Kidney (tissue), 14 donors: ENCODE data around the gene PTPRM. TPM values are rescaled to one million over a fixed set of nuclear protein-coding genes. Genes with fewer than 3 reads are reported as not detected.

Experiments used
- DNase-seq, 5 donors: peaks; one replicate each; pipeline ENCODE4 v3.0.0-alpha.2; 2013 to 2020
- FAIRE-seq: peaks from 2 replicates; lab custom pipeline; 2012; peaks lifted over from hg19 to GRCh38; lab: Jason Lieb, UNC
- H3K27ac ChIP-seq, 2 donors: one replicate each; pipeline ENCODE4 v1.7.0; 2013; ENCODE audit warnings: low read depth in 2 of 2, low read length in 2 of 2, inconsistent platforms in 1 of 2
- H3K27me3 ChIP-seq: one replicate; pipeline ENCODE4 v1.7.1; 2013; ENCODE audit warnings: low read length, inconsistent platforms; ENCODE audit not compliant: control insufficient read depth, insufficient read depth
- H3K36me3 ChIP-seq, 3 donors: one replicate each; pipeline versions ENCODE4 v1.7.0 to v1.7.1; 2013; ENCODE audit warnings: low read length in 3 of 3, control low read depth in 1 of 3, inconsistent platforms in 1 of 3; ENCODE audit not compliant: insufficient read depth in 3 of 3, control insufficient read depth in 2 of 3
- H3K4me1 ChIP-seq, 3 donors: one replicate each; pipeline versions ENCODE4 v1.7.0 to v1.7.1; 2013; ENCODE audit warnings: low read length in 3 of 3, inconsistent platforms in 1 of 3, low read depth in 1 of 3; ENCODE audit not compliant: control insufficient read depth in 2 of 3, insufficient read depth in 2 of 3
- H3K4me3 ChIP-seq, 3 donors: one replicate each; pipeline versions ENCODE4 v1.7.0 to v1.8.1; 2013; ENCODE audit warnings: low read length in 3 of 3, control low read depth in 1 of 3, inconsistent platforms in 1 of 3
- H3K9ac ChIP-seq, 3 donors: one replicate each; pipeline versions ENCODE4 v1.7.0 to v1.7.1; 2013; ENCODE audit warnings: low read length in 3 of 3, control low read depth in 1 of 3, inconsistent platforms in 1 of 3
- H3K9me3 ChIP-seq, 3 donors: one replicate each; pipeline versions ENCODE4 v1.7.0 to v1.7.1; 2013; ENCODE audit warnings: low read length in 3 of 3, control low read depth in 1 of 3, inconsistent platforms in 1 of 3; ENCODE audit not compliant: control insufficient read depth in 2 of 3, insufficient read depth in 1 of 3
- intact Hi-C: fragments of 100-400 bp; cut with DNase I; formaldehyde crosslinking; loops from one replicate; pipeline ENCODE4 v1.11.1; 2022
- polyA plus RNA-seq: library from polyadenylated mRNA; stranded (reverse); fragments of 350-450 nt; fragmentation: Illumina TruSeq; extraction: RNeasy Lipid Tissue Mini Kit (QIAGEN cat#74804); gene quantifications from one replicate; pipeline ENCODE4 v1.2.3, GENCODE V29; 2014; ENCODE audit warnings: low read depth, low replicate concordance; ENCODE audit not compliant: insufficient read depth
- total RNA-seq: library from RNA; stranded (reverse); fragmentation: NEBNext Ultra II Directional; extraction: Animal tissue kit (Norgen Biotek cat#: 25700); gene quantifications from one replicate; pipeline ENCODE4 v1.2.1, GENCODE V29; 2021
- TF ChIP-seq, protein P1 (sequence below): IDR thresholded peaks from 3 replicates; pipeline ENCODE4 v1.5.1; 2012; ENCODE audit warnings: mild to moderate bottlenecking, moderate library complexity, borderline replicate concordance; ENCODE audit not compliant: insufficient read depth; ENCODE audit errors: extremely low read depth
- donor health status: control.
- donor health status: control.
- donor health status: control.
- donor health status: control.
- donor health status: control.
- donor health status: DM: yes; HTN: yes; CAD: no.
- donor health status: Normal renal cell carcinoma (clear cell type).

The PTPRM gene
- total and polyA plus RNA-seq, 2 donors from 2014 or later: 52.4 to 98.9 TPM

DNA sequence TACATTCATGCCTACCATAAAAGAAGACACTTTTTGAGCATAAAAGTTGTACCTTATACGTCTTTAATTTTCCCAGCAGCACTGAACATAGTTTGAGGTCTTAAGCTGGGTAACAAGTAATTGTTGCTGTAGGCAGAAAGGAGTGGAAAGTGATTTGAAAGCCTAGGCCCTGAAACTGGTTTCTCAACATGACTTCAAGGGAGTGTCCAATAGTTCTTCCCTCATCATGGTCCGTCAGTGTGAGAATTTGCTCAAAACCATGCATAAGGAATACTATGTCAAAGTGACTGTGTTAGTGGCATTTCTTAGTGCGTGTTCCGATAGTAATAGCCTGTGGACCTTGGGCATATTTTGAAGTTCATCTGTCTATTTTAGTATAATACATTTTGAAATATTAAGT lies 463.1 kb downstream of the PTPRM start:
- no peak for DNase-seq
- no peaks in the 10 kb centered on the region for H3K4me1 ChIP-seq
- TF ChIP-seq, protein P1, sequence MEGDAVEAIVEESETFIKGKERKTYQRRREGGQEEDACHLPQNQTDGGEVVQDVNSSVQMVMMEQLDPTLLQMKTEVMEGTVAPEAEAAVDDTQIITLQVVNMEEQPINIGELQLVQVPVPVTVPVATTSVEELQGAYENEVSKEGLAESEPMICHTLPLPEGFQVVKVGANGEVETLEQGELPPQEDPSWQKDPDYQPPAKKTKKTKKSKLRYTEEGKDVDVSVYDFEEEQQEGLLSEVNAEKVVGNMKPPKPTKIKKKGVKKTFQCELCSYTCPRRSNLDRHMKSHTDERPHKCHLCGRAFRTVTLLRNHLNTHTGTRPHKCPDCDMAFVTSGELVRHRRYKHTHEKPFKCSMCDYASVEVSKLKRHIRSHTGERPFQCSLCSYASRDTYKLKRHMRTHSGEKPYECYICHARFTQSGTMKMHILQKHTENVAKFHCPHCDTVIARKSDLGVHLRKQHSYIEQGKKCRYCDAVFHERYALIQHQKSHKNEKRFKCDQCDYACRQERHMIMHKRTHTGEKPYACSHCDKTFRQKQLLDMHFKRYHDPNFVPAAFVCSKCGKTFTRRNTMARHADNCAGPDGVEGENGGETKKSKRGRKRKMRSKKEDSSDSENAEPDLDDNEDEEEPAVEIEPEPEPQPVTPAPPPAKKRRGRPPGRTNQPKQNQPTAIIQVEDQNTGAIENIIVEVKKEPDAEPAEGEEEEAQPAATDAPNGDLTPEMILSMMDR: no peak
- H3K27me3 ChIP-seq: no peaks in the 10 kb centered on the region
- H3K9ac ChIP-seq: no peak overlapping the region
- intact Hi-C loops: no loop called here
- no peak overlapping the region for H3K4me3 ChIP-seq
- no peak for FAIRE-seq
- no peak overlapping the region for H3K27ac ChIP-seq
- H3K9me3 ChIP-seq: no peaks in the 10 kb centered on the region
- H3K36me3 ChIP-seq: no peaks in the 10 kb centered on the region

DNA sequence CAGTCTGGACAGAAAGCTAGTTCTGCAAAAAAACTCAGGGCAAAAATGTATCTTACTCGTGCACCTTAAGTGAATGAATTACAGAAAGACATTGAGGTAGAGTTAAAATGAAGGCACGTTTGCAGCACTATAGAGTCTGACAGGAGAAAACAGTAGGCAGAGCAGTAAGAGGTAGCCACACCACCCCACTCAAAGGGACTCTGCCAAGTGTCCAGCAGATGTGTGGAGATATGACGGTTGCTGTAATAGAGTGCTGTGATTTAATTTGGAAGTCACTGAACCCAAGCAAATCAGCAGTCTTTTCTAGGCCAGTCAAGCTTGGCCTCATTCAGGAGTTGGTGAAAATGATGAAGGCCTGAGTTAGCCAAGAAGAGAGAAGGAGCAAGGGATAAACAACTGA lies 464.4 kb downstream of the PTPRM start:
- TF ChIP-seq, protein P1: no peak
- Histone ChIP-seq H3K36me3 (no peaks in the 10 kb centered on the region), H3K27ac (no peak overlapping the region), H3K9ac (no peak overlapping the region), H3K4me3 (no peak overlapping the region), H3K9me3 (no peaks in the 10 kb centered on the region), H3K4me1 (no peaks in the 10 kb centered on the region), H3K27me3 (no peaks in the 10 kb centered on the region)
- FAIRE-seq: no peak
- DNase-seq: peak in 2 of 5 donors; percentile 30 to 41
- intact Hi-C loops: no loop called here

GRCh38 chr18:8034674-8035073 lies 467.6 kb downstream of the PTPRM start:
- Histone ChIP-seq H3K36me3 (no peaks in the 10 kb centered on the region), H3K27me3 (no peaks in the 10 kb centered on the region), H3K9me3 (no peaks in the 10 kb centered on the region), H3K4me3 (no peak overlapping the region), H3K9ac (no peak overlapping the region), H3K27ac (no peak overlapping the region), H3K4me1 (no peaks in the 10 kb centered on the region)
- TF ChIP-seq, protein P1: no peak
- DNase-seq: no peak
- intact Hi-C loops: no loop called here
- no peak for FAIRE-seq

- Histone ChIP-seq H3K4me3 (no peak overlapping the region), H3K27ac (no peak overlapping the region), H3K27me3 (no peaks in the 10 kb centered on the region), H3K36me3 (no peaks in the 10 kb centered on the region), H3K9me3 (no peaks in the 10 kb centered on the region), H3K9ac (no peak overlapping the region), H3K4me1 (peaks cover 0 to 4% (median 0%) of the 10 kb centered on the region in 3 donors)
- intact Hi-C loops: no loop called here
- DNase-seq (peak in 3 of 5 donors; percentile 26 to 68 (median 62)), FAIRE-seq (no peak)
- TF ChIP-seq, protein P1: no peak
Measured at GRCh38 chr18:8036551-8036950, 469.4 kb downstream of the PTPRM start.
